ENCODE results near the gene SREBF2.
A peak's percentile ranks its signal among the peaks of the same experiment; 100 is the strongest.

SREBF2 gene

DNA sequence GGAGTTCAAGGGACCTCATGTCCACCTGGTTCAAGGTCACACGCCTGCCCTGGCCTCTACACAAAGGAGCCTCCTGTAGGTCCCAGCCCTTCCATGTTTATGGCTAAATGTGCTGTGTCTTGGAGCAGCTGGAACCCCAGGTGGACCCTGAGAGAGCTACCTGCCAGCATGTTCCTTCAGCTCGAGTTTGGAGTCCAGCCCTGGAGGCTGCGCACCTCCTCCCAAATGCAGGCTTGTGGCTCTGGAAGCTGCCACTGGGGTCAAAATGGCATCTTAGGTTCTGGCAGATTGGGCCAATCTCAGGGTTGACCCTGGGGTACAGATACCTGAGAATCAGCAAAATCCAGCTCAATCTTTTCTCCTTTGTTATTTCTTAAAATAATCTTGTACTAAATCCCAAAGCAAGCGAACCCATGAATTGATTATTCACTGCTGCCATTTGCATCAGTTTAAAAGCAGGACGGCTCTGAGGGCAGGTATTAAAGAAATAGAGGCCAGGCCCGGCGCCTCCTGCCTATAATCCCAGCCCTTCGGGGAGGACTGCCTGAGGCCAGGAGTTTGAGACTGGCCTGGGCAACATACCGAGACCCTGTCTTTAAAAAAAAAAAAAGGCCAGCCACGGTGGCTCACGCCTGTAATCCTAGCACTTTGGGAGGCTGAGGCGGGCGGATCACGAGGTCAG is 90.8 kb downstream of the SREBF2 start:
- DNase-seq = no peak

DNA sequence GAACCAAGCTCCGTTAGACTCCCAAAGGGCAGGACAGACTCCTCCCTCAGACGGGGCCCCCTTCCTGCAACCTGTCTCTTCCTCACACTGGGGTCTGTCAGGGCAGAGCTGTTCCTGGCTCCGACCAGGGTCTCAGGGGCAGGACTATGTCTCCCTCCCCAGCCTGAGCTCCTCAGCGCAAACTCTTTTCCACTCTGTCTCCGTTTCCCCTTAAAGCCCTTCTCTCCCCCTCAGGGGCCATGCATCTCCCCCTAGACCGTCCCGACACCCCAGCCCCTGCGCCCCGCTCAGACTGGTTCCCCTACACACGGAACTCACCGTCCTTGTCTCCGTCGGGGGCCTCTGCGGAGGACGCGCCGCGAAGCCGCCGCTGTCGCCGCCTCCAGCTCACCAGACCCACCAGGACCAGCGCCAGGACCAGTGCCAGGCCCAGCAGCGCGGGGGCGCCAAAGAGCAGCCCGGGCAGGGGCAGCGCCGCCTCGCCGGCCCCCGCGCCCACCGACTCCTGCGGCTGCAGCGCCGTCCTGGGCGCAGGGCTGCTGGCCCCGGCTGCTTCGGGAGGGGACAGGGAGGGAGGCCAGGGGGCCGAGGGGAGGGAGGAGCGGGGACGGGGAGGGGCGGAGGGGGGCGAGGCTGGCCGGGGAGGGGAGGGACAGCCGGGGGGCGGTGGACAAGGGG is 93.0 kb downstream of the SREBF2 start:
- no peak for DNase-seq

DNA sequence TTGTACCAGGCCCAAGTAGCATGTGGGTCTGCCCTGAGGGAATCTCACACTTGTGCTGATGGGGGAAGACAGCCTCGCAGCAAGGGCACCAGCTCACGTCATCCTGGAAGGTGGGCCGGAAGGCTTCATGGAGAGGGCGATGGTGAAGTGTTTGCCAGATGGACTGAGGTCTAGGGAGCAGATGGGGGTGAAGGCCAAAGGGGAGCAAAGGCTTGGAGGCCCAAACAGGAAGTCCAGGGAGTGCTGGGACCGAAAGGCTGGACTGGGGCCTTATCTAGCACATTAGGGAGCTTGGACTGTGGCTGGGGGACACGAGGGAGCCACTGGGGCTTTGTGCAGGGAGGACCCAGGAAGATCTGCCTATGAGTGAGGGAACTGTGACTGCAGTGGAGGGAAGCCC is 94.9 kb downstream of the SREBF2 start:
- DNase-seq = no peak

DNA sequence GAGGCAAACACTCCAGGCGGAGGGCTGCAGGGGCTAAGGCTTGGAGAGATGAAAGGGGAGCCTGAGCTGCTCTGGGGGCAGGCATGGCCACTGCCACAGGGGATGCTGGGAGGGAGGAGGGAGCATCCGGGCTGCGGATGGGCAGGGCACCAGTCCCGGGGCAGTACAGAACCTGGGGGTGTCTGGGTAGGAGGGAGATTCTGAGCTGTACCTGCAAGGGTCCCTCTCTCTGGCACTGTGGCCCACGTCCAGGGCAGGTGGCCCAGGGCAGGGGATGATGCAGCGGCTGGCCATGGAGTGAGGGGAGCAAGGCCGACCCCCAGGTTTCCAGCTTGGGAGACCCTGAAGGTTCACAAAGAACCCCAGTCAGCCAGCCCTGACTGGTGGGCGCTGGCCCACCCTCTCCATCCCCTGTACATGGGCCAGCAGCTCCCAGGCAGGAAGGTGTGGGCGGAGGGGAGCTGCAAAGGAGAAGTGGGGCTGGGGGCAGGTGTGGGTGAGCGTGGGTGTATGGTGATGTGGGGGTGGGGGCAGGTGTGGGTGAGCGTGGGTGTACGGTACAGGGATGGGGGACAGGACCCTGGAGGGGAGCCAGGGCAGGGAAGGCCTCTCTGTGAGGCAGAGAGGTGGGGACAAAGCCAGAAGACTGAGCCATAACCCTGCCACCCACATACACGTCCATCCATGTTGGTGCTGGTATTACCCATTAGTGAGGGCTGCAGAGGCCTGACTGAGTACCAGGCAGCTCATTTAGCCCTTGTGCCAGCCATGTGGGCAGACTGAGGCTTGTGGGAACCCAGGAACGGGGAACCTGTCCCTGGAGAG is 95.9 kb downstream of the SREBF2 start:
- no peak for DNase-seq

DNA sequence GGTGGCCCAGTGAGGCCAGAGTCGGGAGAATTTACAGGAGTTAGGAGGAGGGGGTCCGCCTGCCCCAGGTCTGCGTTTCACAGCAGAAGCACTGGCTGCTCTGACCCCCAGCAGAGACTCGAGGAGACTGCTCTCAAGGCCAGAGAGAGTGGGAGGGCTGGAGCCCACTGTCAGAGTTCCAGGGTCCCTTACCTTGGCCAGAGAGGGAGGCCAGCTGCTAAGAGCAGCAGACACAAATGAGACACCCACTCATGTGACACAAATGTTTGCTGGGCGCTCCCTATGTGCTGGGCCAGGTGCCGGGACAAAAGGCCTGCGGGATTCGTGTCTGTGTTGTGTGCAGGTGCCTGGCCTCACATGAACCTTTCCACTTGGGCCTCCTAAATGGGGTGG is 96.5 kb downstream of the SREBF2 start:
- no peak for DNase-seq

DNA sequence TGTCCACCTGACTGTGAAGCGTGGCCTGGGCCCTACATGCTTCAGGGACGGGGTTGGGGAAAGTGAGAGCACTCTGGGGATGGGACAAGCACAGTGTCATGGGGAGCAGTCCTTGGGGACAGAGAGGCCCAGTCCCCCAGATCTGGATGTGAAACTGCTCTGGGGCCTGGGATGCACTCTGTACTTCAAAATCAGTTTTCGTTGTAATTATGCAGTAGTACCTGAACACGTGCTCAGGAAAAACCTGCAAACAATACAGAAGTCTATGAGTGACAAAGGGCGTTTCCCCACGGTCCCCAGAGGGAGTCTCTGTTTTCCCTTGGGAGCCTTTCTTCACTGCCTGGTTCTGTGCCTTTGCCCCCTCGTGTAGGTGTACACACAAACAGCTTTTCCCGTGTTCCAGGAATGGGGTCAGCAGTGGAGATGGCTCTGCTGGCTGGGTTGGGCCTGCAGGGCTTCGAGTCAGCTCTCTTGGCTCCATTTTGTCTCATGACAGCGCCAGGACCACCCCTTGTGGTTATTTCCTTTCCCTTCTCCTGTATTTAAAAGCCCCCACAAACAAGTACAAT is 98.9 kb downstream of the SREBF2 start:
- no peak for DNase-seq

DNA sequence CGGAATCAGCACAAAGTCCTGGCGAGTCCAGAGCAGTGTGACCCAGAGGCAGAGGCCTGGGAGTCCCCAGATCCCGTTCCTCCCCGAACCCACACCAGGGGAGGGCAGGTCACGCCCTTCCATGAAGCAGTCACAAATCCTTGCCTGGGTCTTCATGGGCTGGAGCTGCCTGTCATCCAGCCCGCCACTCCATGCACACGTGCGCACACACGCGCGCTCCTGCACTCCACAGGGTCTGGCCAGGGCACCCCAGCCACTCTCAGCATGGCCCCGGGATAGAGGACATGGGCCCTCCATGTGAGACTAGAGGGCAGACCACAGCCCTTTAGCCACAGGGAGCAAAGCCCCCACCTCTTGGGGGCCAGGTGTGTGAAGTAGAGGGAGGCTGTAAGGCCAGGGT is 99.4 kb downstream of the SREBF2 start:
- no peak for DNase-seq

DNA sequence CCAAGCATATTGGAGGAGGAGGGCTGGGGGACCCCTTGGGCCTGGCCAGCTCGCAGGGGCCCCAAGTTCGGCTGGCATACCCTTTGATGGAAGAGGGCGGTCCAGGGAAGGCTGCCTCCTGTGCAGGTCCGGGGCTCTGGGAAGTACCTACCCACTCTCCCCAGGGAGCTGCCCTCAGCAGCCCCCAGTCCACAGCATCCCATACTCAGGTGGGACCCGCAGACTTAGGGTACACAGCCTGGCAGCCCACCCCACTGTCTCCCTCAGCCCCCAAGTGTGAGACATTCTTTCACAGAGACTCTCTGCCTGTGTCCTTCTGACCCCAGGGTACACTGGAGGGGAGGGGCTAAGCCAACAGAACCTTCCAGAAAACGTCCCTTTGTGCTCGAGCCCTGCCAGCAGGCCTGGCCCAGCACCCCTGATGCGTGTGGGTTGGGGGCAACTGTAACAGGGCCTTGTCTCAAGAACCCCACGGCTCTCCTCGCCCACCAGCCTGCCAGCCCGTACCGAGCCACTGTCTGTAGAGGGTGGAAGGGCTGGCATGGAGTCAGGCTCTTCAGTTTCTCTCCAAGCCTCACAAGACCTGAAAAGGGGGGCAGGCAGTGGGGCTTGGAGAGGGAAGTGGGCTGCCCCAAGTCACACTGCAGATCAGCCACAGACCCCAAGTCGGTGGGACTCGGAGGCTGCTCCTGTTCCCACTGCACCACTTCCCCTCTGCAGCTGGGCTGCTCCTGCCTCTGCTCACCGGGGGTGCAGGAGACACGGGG is 100.7 kb downstream of the SREBF2 start:
- DNase-seq = no peak

DNA sequence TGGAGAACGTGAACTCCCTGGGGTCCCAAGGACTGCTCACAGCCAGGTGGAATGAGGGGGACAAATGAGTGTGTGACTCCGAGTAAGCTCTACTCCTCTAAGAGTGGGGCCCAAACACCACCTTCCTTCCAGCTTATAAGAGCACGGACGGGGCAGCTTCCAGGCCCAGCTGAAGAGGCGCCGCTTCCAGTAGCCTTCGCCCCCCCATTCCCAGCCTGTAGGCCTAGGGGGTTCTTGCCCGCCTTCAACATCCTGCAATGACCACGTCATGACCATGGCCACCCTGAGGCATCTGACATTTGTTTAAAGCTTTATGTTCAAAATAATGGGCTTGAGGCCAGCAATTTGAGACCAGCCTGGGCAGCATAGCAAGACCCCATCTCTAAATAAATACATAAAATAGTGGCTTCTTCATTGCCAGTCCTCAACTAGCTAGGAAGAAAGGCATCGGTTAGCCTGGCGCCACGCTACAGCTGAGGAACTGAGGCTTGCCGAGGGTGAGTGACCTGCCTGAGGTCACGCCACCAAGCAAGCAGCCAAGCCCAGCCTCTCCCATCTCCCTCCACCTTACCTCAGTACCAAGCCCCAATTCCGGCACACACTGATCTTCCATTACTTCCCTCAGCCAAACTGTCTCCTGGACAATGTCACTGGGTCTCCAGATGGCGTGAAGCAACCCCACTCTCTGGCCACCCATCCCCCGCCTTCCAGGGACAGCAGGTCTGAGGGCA is 101.5 kb downstream of the SREBF2 start:
- DNase-seq = peak; percentile 89 to 97

DNA sequence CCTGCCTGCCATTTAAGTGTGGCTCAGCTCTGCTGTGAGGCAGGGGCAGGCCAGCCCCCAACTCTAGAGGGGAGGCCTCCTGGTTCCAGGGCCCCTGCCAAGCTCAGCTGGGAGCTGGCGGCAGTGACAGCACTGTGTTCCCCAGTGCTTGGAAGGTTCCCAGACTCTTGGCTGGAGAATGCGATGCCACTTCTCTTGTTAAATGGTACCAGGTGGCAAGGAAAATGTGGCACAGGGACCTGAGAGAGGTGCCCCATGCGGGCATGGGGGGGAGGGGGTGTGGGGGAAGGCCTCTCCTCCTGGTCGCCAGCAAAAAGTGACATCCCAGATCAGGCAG is 102.1 kb downstream of the SREBF2 start:
- DNase-seq = peak; percentile 89 to 97

DNA sequence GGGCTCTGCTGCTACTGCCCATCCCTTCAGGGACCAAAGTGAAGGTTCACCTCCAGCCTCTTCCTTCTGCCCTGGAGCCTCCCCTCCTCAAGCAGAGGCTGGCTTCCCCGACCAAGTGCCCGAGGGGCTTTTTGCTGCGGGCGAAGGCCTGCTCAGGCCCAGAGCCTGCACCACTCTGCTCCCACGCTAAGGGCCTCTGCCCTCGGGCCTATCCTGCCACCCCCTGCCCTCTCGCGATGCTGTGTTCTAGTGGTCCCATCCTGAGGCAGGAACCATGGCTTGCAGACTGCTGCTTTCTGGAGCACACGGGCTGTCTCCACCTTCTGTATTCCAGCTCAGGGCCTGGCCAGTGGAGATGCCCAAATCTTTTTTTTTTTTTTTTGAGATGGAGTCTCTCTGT is 102.6 kb downstream of the SREBF2 start:
- DNase-seq = no peak

DNA sequence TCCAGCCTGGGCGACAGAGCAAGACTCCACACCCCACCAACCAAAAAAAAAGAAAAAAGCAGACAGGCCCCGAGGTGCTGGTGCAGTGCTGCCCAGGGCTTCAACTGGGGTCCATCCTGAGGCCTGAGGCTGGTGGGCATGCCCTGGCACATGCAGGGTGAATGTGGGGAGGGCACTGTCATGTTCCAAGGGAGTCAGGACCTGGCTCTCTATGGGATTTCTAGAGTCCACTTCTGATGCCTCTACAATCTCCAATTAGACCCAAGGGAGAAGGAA is 103.9 kb downstream of the SREBF2 start:
- no peak for DNase-seq

DNA sequence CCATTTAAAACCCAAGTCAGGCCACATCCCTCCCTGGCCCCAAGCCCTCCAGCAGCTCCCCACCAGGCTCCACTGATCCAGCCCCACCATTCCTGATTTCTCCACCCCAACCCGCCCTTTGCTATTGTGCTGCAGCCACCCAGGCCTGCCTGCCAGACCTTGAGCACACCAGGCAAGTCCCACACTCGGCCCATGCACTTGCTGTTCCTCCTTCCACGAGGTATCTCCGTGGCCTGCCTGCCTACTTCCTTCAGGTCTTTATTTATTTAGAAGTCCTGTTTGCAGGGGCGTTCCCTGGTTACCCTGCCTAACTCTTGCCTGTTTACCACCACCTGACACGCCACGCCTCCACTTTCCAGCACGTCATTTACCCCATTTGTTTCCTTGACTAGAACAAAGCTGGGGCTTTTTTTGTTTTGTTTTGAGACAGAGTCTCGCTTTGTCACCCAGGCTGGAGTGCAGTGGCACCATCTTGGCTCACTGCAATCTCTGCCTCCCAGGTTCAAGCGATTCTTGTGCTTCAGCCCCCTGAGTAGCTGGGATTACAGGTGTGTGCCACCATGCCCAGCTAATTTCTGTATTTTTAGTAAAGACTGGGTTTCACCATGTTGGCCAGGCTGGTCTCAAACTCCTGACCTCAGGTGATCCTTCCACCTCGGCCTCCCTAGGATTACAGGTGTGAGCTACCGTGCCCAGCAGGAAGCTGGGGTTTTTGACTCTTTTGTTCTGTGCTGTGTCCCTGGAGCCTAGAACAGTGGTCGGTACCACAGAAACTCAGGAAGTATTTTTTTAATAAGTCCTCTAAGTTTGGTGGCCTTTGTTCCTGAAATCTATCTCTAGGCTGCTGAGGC is 107.3 kb downstream of the SREBF2 start:
- no peak for DNase-seq

DNA sequence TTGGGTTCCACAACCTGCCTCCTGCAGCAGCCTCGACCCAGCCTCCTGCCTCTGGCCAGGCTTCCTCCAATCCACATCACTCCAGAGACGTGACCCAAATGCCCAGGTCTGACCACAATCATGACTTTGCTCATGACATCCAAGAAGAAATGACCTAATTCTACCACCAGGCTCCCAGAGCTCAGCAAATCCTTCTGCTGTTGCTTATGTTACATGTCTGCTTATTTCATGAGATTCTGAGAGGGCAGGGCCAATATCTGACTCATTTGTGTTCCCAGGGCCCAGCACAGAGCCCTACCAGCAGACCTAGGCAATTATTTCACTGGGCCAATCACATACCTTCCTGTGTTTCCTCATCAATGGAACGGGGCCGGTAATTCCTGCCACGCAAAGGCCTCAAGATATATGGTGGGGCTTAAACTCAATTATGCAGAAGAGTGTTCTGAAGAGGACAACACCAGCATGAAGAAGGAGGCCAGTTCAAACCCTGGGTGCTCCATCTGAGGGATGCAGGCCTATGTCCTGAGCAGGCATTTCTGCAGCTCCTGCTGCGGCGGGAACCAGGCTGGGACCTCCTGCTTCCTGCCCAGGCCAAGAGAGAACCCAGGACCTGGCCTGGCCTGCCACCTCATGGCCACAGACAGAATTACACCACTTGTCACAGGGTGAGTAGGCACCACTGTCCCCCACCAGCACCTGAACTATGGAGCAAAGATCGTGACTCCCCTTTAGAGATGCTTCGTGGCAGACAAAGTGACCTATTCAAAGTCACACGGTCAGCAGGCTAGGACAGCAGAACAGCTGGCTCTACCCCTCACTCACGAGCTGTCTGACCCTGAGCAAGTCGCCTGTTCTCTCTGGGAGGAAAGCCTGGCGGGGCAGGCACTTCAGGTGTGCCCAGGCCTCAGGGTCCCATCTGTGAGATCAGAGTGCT is 108.2 kb downstream of the SREBF2 start:
- DNase-seq = peak in 1 of 2 experiments; percentile 87

DNA sequence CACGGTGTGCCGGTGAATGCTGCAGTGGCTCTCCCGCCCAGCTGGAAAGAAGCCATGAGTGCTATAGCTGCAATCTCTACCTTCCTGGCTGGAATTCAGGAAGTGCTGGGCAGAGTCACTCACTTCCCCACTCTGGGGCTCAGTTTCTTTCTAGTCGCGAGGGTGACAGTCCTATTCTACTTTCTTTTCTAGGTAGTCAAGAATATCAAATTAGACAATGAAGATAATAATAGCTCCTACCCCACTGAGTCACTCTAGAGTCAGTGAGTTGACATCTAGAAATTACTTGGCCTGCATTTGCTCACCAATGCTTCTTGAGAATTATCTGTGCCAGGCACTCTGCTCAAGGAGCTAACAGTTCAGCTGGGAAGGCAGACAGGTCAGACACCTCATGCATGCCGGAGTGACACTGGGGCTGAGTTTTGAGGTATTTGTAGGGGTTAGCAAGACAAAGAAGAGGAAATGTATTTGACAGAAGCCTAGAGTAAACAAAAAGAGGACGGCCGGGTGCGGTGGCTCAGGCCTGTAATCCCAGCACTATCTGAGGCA is 110.8 kb downstream of the SREBF2 start:
- no peak for DNase-seq

DNA sequence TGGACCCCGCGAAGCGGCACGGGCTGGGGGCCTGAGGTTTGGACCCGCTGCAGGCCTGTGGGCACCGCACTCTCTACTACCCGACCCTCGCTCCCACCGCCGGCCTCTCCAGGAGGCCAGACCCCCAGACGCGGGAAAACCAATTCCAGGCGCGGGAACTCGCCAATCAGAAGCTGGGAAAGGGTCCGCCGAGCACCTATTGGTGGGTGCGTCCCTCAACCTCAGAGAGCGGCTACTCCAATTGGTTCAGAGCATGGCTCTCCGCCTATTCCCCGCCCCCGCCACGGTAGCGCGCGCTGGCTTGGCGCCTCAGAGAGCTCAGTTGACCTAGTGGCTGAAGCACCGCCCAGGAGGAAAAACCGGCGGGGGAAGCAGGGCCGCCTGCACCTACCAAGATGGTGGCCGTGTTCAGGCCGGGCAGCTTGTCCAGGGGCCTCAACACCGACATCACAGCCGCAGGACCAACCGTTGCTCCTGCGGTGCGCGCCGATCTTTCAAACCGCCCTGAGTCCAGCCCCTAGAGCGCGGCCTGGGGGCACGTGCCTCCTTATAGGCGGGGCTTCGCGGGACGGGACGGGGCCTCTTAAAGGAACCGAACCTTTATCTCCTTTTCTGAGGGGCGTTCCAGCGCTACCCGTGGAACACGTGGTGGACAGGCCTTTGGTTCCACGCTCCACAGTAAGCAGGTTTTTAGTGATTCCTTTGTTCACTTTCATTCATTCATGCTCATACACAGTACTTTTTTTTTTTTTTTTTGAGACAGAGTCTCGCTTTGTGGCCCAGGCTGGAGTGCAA is 113.9 kb downstream of the SREBF2 start, which contains the start of gene CENPM:
TSS of gene CENPM (minus strand) at position 524 of the 795 bp plus-strand sequence. CDS start at position 448, 76 bp downstream.
- DNase-seq = peak; percentile 51 to 74

DNA sequence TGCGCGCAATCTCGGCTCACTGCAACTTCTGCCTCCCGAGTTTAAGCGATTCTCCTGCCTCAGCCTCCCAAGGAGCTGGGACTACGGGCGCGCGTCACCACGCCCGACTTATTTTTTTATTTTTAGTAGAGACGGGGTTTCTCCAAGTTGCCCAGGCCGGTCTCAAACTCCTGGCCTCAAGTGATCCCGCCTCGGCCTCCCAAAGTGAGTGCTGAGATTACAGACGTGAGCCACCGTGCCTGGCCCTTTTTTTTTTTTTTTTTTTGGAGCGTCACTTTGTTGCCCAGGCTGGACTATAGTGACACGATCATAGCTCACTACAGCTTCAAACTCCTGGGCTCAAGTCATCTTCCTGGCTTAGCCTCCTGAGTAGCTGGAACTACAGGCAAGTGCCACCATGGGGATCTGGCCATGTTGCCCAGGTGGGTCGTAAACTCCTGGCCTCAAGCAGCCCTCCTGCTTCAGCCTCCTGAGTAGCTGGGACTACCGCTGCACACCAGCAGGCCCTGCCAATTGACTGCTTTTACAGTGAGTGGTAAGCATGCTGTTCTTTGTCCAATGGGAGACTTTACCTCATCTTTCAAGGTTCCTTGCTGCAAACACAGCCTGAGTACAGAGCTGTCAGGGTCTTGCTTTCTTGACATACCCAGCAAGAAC is 114.6 kb downstream of the SREBF2 start:
- DNase-seq = no peak

DNA sequence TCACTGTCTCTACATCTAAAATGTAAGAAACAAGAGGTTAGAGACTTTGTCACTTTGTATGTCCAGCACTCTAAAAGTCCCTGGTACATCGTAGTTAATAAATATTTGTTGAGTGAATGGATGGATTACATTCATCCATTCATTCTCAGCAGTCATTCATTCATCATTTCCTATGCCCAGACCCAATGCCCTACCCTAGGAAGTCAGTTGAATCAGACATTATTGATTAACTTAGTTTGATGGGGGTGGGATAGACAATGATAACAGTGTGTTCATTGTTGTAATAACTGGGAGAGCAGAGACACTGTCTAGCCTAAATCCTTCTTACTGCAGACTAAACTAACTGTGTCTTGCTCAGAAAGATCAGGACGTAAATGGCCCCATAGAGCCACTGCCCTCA is 115.2 kb downstream of the SREBF2 start:
- DNase-seq = no peak
